ENCODE data around the gene SLC35F6. TPM values are rescaled to one million over a fixed set of nuclear protein-coding genes. Genes with fewer than 3 reads are reported as not detected.
A peak's percentile ranks its signal among the peaks of the same experiment; 100 is the strongest.

The SLC35F6 gene
- total RNA-seq, 2 experiments from 2014 or later: 4.2 to 4.6 TPM

DNA sequence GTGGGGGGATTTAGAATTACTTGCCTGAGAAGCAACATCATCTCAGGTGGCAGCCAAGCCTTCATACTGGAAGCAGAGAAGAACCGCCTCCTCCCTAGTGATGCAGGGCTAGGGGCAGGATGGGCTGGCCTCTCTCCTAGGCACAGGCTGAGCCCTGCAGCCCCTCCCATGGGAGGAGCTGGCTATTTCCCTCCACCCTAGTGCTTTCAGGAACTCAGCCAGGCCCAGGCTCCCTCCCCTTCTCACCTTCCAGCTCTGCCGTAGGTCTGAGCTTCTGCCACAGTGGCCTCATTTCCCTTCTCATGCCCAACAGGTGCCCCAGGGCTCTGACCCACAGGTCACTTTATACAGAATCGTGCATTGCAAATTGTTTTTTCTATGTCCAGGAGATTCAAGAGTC lies 52.8 kb downstream of the SLC35F6 start:
- no peak overlapping the region for H3K4me3 Mint-ChIP-seq
- CTCF ChIA-PET: interaction anchor here (1.0 kb wide), 1 partner anchor 29 kb away, joined by 3 read pairs; no protein-coding TSS in a partner anchor

DNA sequence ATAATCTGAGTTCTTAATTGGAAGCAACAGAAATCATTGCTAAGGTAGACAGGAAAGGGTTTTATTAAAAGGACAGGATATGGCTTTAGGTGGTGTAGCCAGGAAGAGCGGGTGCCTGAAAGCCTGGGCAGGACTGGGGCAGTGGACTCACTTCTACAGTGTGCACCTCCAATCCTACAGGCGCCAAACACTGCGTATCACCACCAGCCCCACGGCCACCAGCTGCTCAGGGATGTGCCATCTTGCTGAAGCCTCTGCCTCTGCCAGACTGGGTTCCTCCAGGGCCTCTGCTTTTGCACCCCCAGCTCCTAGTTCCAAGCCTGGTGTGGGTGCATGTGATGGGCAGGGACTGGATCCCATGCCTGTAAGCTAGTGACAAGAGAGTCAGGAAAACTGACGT lies 54.2 kb downstream of the SLC35F6 start:
- H3K27ac Mint-ChIP-seq: no peak overlapping the region
- H3K27me3 Mint-ChIP-seq: peaks cover 7% of the 10 kb centered on the region
- POLR2A ChIA-PET: no interaction called here
- H3K36me3 Mint-ChIP-seq (ENCODE audit: low read depth): no peaks in the 10 kb centered on the region
- H3K9me3 Mint-ChIP-seq: no peaks in the 10 kb centered on the region
- H3K4me3 Mint-ChIP-seq: no peak overlapping the region
- TF ChIP-seq, protein P1, sequence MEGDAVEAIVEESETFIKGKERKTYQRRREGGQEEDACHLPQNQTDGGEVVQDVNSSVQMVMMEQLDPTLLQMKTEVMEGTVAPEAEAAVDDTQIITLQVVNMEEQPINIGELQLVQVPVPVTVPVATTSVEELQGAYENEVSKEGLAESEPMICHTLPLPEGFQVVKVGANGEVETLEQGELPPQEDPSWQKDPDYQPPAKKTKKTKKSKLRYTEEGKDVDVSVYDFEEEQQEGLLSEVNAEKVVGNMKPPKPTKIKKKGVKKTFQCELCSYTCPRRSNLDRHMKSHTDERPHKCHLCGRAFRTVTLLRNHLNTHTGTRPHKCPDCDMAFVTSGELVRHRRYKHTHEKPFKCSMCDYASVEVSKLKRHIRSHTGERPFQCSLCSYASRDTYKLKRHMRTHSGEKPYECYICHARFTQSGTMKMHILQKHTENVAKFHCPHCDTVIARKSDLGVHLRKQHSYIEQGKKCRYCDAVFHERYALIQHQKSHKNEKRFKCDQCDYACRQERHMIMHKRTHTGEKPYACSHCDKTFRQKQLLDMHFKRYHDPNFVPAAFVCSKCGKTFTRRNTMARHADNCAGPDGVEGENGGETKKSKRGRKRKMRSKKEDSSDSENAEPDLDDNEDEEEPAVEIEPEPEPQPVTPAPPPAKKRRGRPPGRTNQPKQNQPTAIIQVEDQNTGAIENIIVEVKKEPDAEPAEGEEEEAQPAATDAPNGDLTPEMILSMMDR (IDR thresholded peaks at IDR 0.05): no peak
- ATAC-seq (no peak), DNase-seq (no peak)
- CTCF ChIA-PET: interaction anchor here (1.5 kb wide), 1 partner anchor 27 kb away, joined by 7 read pairs; no protein-coding TSS in a partner anchor
- H3K4me1 Mint-ChIP-seq (ENCODE audit: low read depth): no peaks in the 10 kb centered on the region
- intact Hi-C loops (cut with micrococcal nuclease): no loop called here

More for the DNA sequence above, 52.8 kb downstream of the SLC35F6 start:
- H3K27me3 Mint-ChIP-seq: peaks cover 7% of the 10 kb centered on the region
- TF ChIP-seq, protein P1 (IDR thresholded peaks at IDR 0.05): no peak
- no peaks in the 10 kb centered on the region for H3K36me3 Mint-ChIP-seq (ENCODE audit: low read depth)
- POLR2A ChIA-PET: no interaction called here
- DNase-seq (peak; percentile 18), ATAC-seq (peak; percentile 55)
- no peaks in the 10 kb centered on the region for H3K9me3 Mint-ChIP-seq
- intact Hi-C loops (cut with micrococcal nuclease): no loop called here
- H3K27ac Mint-ChIP-seq: no peak overlapping the region
- H3K4me1 Mint-ChIP-seq (ENCODE audit: low read depth): peaks cover 2% of the 10 kb centered on the region

DNA sequence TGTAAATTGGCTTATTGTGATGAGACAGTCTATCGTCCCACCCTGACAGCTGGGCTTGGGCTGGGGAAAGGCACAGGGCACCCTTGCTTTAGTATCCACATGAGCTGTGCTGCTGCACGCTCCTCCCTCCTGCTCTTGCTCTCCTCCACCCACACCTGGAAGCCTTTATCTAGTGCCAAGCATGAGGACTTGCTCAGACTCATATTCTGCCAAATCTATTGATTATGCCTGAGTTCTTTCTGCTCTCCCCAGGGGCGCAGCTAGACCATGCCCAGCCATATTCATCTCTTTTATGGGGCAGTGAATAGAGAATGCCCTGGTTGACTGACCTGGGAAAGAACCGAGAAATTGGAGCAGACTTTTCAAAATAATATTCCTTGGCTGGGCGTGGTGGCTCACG lies 54.9 kb downstream of the SLC35F6 start:
- Mint-ChIP-seq H3K4me3 (no peak overlapping the region), H3K36me3 (ENCODE audit: low read depth) (no peaks in the 10 kb centered on the region), H3K4me1 (ENCODE audit: low read depth) (no peaks in the 10 kb centered on the region), H3K27me3 (peaks cover 7% of the 10 kb centered on the region), H3K27ac (no peak overlapping the region), H3K9me3 (no peaks in the 10 kb centered on the region)
- TF ChIP-seq, protein P1 (IDR thresholded peaks at IDR 0.05): no peak
- POLR2A ChIA-PET: no interaction called here
- intact Hi-C loops (cut with micrococcal nuclease): no loop called here
- DNase-seq (no peak), ATAC-seq (no peak)
- CTCF ChIA-PET: interaction anchor here (0.7 to 1.5 kb wide), 2 partner anchors 27 to 129 kb away, joined by 3 to 7 read pairs; no protein-coding TSS in a partner anchor

DNA sequence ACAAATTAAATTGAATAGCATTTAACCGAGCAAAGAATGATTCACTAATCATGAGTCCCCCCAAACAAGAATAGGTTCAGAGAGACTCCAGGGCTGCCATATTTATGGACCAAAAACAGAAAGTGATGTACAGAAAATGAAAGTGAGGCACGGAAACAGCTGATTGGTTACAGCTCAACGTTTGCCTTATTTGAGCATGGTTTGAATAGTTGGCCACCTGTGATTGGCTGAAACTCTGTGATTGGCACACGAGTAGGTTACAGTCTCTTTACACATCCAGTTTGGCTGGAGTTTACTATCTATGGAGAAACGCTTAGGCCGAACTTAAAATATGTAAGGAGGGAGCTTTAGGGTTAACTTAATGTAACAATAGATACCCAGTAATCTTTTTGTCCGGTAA lies 56.8 kb downstream of the SLC35F6 start:
- peaks cover 1% of the 10 kb centered on the region for H3K27me3 Mint-ChIP-seq
- ATAC-seq: no peak
- H3K4me1 Mint-ChIP-seq (ENCODE audit: low read depth): no peaks in the 10 kb centered on the region
- DNase-seq: no peak
- no peak overlapping the region for H3K27ac Mint-ChIP-seq
- H3K36me3 Mint-ChIP-seq (ENCODE audit: low read depth): no peaks in the 10 kb centered on the region
- POLR2A ChIA-PET: no interaction called here
- H3K4me3 Mint-ChIP-seq: no peak overlapping the region
- TF ChIP-seq, protein P1 (IDR thresholded peaks at IDR 0.05): no peak
- H3K9me3 Mint-ChIP-seq: no peaks in the 10 kb centered on the region
- CTCF ChIA-PET: no interaction called here
- intact Hi-C loops (cut with micrococcal nuclease): no loop called here

DNA sequence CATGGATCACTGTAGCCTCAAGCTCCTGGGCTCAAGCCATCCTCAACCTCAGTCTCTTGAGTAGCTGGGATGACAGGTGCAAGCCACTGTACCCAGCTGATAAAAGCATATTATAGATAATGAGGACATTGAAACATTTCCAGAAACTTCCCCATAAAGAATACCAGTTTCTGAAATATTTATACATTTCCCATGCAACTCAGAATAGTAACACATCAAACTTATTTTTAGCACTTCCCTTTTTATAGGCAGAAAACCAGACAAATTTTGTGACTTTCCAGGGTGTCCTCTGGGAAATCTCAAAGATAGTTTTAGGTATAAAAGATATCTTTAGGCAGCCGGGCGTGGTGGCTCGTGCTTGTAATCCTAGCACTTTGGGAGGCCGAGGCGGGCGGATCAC lies 58.8 kb downstream of the SLC35F6 start:
- intact Hi-C loops (cut with micrococcal nuclease): no loop called here
- TF ChIP-seq, protein P1 (IDR thresholded peaks at IDR 0.05): no peak
- no peaks in the 10 kb centered on the region for H3K9me3 Mint-ChIP-seq
- no peak overlapping the region for H3K4me3 Mint-ChIP-seq
- H3K27me3 Mint-ChIP-seq: peaks cover under 1% of the 10 kb centered on the region
- ATAC-seq (no peak), DNase-seq (no peak)
- H3K27ac Mint-ChIP-seq: no peak overlapping the region
- no peaks in the 10 kb centered on the region for H3K4me1 Mint-ChIP-seq (ENCODE audit: low read depth)
- ChIA-PET POLR2A (no interaction called here), CTCF (interaction anchor here (0.9 kb wide), 1 partner anchor 23 kb away, joined by 4 read pairs; no protein-coding TSS in a partner anchor)
- no peaks in the 10 kb centered on the region for H3K36me3 Mint-ChIP-seq (ENCODE audit: low read depth)

Other genes with a start within 250 kb of the SLC35F6 start
- not detected for gene CIB4, start 122.9 kb upstream of the SLC35F6 start, total RNA-seq
- not detected for gene KCNK3, start 71.6 kb upstream of the SLC35F6 start, total RNA-seq
- 10 to 100 TPM; 32.5 to 33.6 TPM for gene CENPA, start 21.8 kb downstream of the SLC35F6 start, total RNA-seq
- gene DPYSL5, start 83.8 kb downstream of the SLC35F6 start, total RNA-seq: not detected
- 1 to 10 TPM; 1.6 to 1.7 TPM for gene MAPRE3, start 206.4 kb downstream of the SLC35F6 start, total RNA-seq